GM23248 (cell line): ENCODE data around the gene TNFSF13.

Experiments
- EZH2 ChIP-seq: fragments of 200-600 bp; sonication (generic); IDR thresholded peaks from 2 replicates; pipeline ENCODE4 v1.6.1; 2018; ENCODE audit warnings: antibody characterized with exemption, mild to moderate bottlenecking; ENCODE audit not compliant: insufficient read depth, poor library complexity, severe bottlenecking
- EZH2phosphoT487 ChIP-seq: fragments of 200-600 bp; sonication (generic); IDR thresholded peaks from 2 replicates; pipeline ENCODE4 v1.6.1; 2018; ENCODE audit warnings: antibody characterized with exemption, moderate library complexity, mild to moderate bottlenecking, low read depth; ENCODE audit not compliant: insufficient read depth

GRCh38 chr17:7575959-7576358 is 17.4 kb downstream of the TNFSF13 start:
- TF ChIP-seq EZH2, result no peak
- TF ChIP-seq EZH2phosphoT487, result no peak
